Measurements from ENCODE around the gene PTGDR2. TPM values are rescaled to one million over a fixed set of nuclear protein-coding genes. Genes with fewer than 3 reads are reported as not detected.

PTGDR2 gene
- total RNA-seq, 1 donor from 2014 or later = under 0.01 TPM

GRCh38 chr11:60810569-60810968 is 45.2 kb downstream of the PTGDR2 start:
- DNase-seq (ENCODE audit: low read depth in 2 of 2) = peak; percentile 63 to 89

- no peak for DNase-seq (ENCODE audit: low read depth in 2 of 2)
These were observed 45.6 kb downstream of the PTGDR2 start for GRCh38 chr11:60810151-60810550.

- DNase-seq (ENCODE audit: low read depth in 2 of 2) = no peak
These were observed 46.1 kb downstream of the PTGDR2 start for GRCh38 chr11:60809691-60810090.

- DNase-seq (ENCODE audit: low read depth in 2 of 2) = no peak
These were observed 46.5 kb downstream of the PTGDR2 start for GRCh38 chr11:60809249-60809648.

GRCh38 chr11:60803273-60803936 is 52.3 kb downstream of the PTGDR2 start:
- no peak for DNase-seq (ENCODE audit: low read depth in 2 of 2)

DNA sequence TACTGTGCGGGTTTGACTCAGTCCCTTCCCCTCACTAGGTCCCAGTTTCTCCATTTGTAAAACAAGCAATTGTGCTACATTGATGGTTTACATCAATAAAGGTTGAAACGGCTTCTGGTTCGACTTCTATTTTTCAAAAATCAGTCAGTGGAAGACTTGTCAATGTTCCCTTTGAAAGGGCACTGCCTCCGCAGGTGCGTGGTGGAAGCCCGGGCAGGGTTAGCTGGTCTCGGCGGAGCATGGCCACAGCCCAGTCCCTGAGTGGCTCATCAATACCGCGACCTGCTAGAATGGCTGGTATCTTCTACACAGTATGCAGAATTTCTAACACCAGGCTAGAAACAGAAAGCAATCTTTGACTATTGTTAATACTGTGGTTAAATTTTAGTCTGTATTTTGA is 54.6 kb downstream of the PTGDR2 start:
- no peak for DNase-seq (ENCODE audit: low read depth in 2 of 2)

Other genes with a start within 250 kb of the PTGDR2 start
- gene MS4A8, start 156.3 kb downstream of the PTGDR2 start, total RNA-seq = not detected in 2 replicates
- not detected in 2 replicates for gene MS4A18, start 131.2 kb downstream of the PTGDR2 start, total RNA-seq
- not detected in 2 replicates for gene MS4A15, start 99.1 kb downstream of the PTGDR2 start, total RNA-seq
- not detected in 2 replicates for gene MS4A10, start 70.6 kb downstream of the PTGDR2 start, total RNA-seq
- 10.1 and 11.6 TPM in 2 replicates for gene CCDC86, start 13.8 kb downstream of the PTGDR2 start, total RNA-seq
- gene ZP1, start 11.6 kb upstream of the PTGDR2 start, total RNA-seq = not detected in 2 replicates
- gene PRPF19, start 50.6 kb upstream of the PTGDR2 start, total RNA-seq = 44.6 and 47.1 TPM in 2 replicates
- gene TMEM109, start 58.2 kb upstream of the PTGDR2 start, total RNA-seq = 68.6 and 70.2 TPM in 2 replicates
- 49.7 and 56.2 TPM in 2 replicates for gene TMEM132A, start 68.5 kb upstream of the PTGDR2 start, total RNA-seq
- gene SLC15A3, start 96.2 kb upstream of the PTGDR2 start, total RNA-seq = 4.6 and 6.0 TPM in 2 replicates
- gene CD6, start 115.7 kb upstream of the PTGDR2 start, total RNA-seq = not detected in 2 replicates
- not detected in 2 replicates for gene CD5, start 246.5 kb upstream of the PTGDR2 start, total RNA-seq

All from lung microvascular endothelial cell (primary cell).